GM23338 (cell line): ENCODE results near the gene TFAP2B. TPM values are rescaled to one million over a fixed set of nuclear protein-coding genes. Genes with fewer than 3 reads are reported as not detected.

Source experiments
- ATAC-seq: fragments of 200-7000 bp; cut with Tn5 transposase; 3 replicates; pipeline ENCODE4 v1.9.1; 2020
- DNase-seq: peaks from one replicate; pipeline ENCODE4 v3.0.0-alpha.2; 2015; ENCODE audit warnings: low spot score
- H2AFZ ChIP-seq: fragments of 200-600 bp; sonication (generic); 2 replicates; pipeline ENCODE4 v1.8.0; 2016; ENCODE audit warnings: antibody characterized with exemption, mild to moderate bottlenecking, moderate library complexity
- H3F3A ChIP-seq: fragments of 200-600 bp; sonication (generic); replicated peaks from 2 replicates; pipeline ENCODE4 v1.8.0; 2017; ENCODE audit warnings: antibody characterized with exemption, mixed run types, low read depth
- H3K27ac ChIP-seq: fragments of 200-600 bp; sonication (generic); 2 replicates; pipeline ENCODE4 v1.6.1; 2016; ENCODE audit warnings: low read depth
- H3K27me3 ChIP-seq: fragments of 200-600 bp; sonication (generic); 2 replicates; pipeline ENCODE4 v1.8.0; 2016; ENCODE audit warnings: mild to moderate bottlenecking, mixed run types, moderate library complexity; ENCODE audit not compliant: insufficient read depth
- H3K36me3 ChIP-seq: fragments of 200-600 bp; sonication (generic); 2 replicates; pipeline ENCODE4 v1.8.0; 2016; ENCODE audit warnings: mild to moderate bottlenecking; ENCODE audit not compliant: insufficient read depth
- H3K4me1 ChIP-seq: fragments of 200-600 bp; sonication (generic); 2 replicates; pipeline ENCODE4 v1.8.0; 2016; ENCODE audit warnings: mild to moderate bottlenecking, moderate library complexity; ENCODE audit not compliant: insufficient read depth
- H3K4me2 ChIP-seq: fragments of 200-600 bp; sonication (generic); 2 replicates; pipeline ENCODE4 v1.7.1; 2017; ENCODE audit warnings: mixed run types
- H3K4me3 ChIP-seq: fragments of 200-600 bp; sonication (generic); 2 replicates; pipeline ENCODE4 v1.6.1; 2016; ENCODE audit warnings: mixed run types
- H3K79me2 ChIP-seq: fragments of 200-600 bp; sonication (generic); replicated peaks from 2 replicates; pipeline ENCODE4 v1.8.0; 2017; ENCODE audit warnings: mild to moderate bottlenecking; ENCODE audit not compliant: insufficient read depth
- H3K9me2 ChIP-seq: fragments of 200-600 bp; sonication (generic); 2 replicates; pipeline ENCODE4 v1.8.0; 2017; ENCODE audit not compliant: insufficient read depth
- H4K20me1 ChIP-seq: fragments of 200-600 bp; sonication (generic); replicated peaks from 2 replicates; pipeline ENCODE4 v1.8.0; 2017; ENCODE audit warnings: mild to moderate bottlenecking; ENCODE audit not compliant: insufficient read depth
- H3K27ac Mint-ChIP-seq: 2 replicates; pipeline ENCODE4 v1.8.0; 2020; ENCODE audit warnings: inconsistent platforms, mild to moderate bottlenecking, moderate library complexity, mixed read lengths
- H3K27me3 Mint-ChIP-seq: 3 replicates; pipeline ENCODE4 v1.8.0; 2022; ENCODE audit warnings: low read depth, mild to moderate bottlenecking, moderate library complexity, mixed read lengths, inconsistent platforms; ENCODE audit not compliant: insufficient read depth, poor library complexity
- H3K36me3 Mint-ChIP-seq: 3 replicates; pipeline ENCODE4 v1.8.0; 2021; ENCODE audit warnings: low read depth, mild to moderate bottlenecking, inconsistent platforms, moderate library complexity, mixed read lengths
- H3K4me1 Mint-ChIP-seq: 3 replicates; pipeline ENCODE4 v1.8.0; 2020; ENCODE audit warnings: mild to moderate bottlenecking, inconsistent platforms, mixed read lengths
- H3K4me3 Mint-ChIP-seq: 3 replicates; pipeline ENCODE4 v1.8.0; 2021; ENCODE audit warnings: moderate library complexity, mild to moderate bottlenecking, inconsistent platforms, mixed read lengths
- H3K9me3 Mint-ChIP-seq: 3 replicates; pipeline ENCODE4 v1.8.0; 2020; ENCODE audit warnings: moderate library complexity, mild to moderate bottlenecking, inconsistent platforms, mixed read lengths
- CTCF ChIP-seq, 2 experiments: fragments of 200-600 bp in 1 of 2; sonication (generic) in 1 of 2; conservative IDR thresholded peaks; 2 replicates each; pipeline versions ENCODE4 v1.5.1 to v1.6.1; 2016 to 2017; ENCODE audit warnings: antibody characterized with exemption in 2 of 2, low read depth in 2 of 2, mild to moderate bottlenecking in 2 of 2, moderate library complexity in 1 of 2
- EZH2 ChIP-seq: fragments of 200-600 bp; sonication (generic); IDR thresholded peaks from one replicate; pipeline ENCODE4 v1.8.0; 2017; ENCODE audit warnings: antibody characterized with exemption, mild to moderate bottlenecking, low read depth; ENCODE audit not compliant: unreplicated experiment
- EZH2phosphoT487 ChIP-seq: fragments of 200-600 bp; sonication (generic); IDR thresholded peaks from one replicate; pipeline ENCODE4 v1.8.1; 2018; ENCODE audit warnings: antibody characterized with exemption; ENCODE audit not compliant: unreplicated experiment
- ZNF462 ChIP-seq: fragments of 250-450 bp; sonication (Bioruptor Pico); IDR thresholded peaks from 2 replicates; pipeline ENCODE4 v1.5.0; 2020; ENCODE audit warnings: mild to moderate bottlenecking, moderate library complexity
- polyA plus RNA-seq: library from polyadenylated mRNA; unstranded; fragments of >200 nt; fragmentation: Nextera tagmentation; extraction: Ambion mirVana; gene quantifications from 2 replicates; pipeline ENCODE4 v1.2.1, GENCODE V29; 2016
- total RNA-seq: library from RNA; depleted of rRNA; stranded (reverse); fragments of >200 nt; shearing (Covaris generic); gene quantifications from 2 replicates; pipeline ENCODE4 v1.2.3, GENCODE V29; 2014

TFAP2B gene
- total and polyA plus RNA-seq, 2 experiments from 2014 or later, result not detected

GRCh38 chr6:50816947-50817645 lies 1.6 kb upstream of the TFAP2B start:
- TF ChIP-seq ZNF462 (CRISPR knock-in tag) (no peak), EZH2 (peak; percentile 64), EZH2phosphoT487 (peak; percentile 56)
- Mint-ChIP-seq H3K9me3 (peaks cover 4% of the 10 kb centered on the region; the same call in 1 of the 3 replicates), H3K4me3 (peak overlapping the region; percentile 32; the same call in 1 of the 3 replicates), H3K4me1 (peaks cover 31% of the 10 kb centered on the region), H3K36me3 (no peaks in the 10 kb centered on the region; the same call in 2 of the 3 replicates), H3K27me3 (peaks cover 72% of the 10 kb centered on the region), H3K27ac (no peak overlapping the region)
- no peaks in the 10 kb centered on the region for H3K36me3 ChIP-seq
- no peak overlapping the region for H2AFZ ChIP-seq
- peaks cover 37% of the 10 kb centered on the region for H3K4me1 ChIP-seq
- peaks cover 8% of the 10 kb centered on the region; the same call in 1 of the 2 replicates for H3F3A ChIP-seq
- ATAC-seq, result no peak
- peak overlapping the region; percentile 36; the same call in 1 of the 2 replicates for H3K4me2 ChIP-seq
- no peak overlapping the region for H3K27ac ChIP-seq
- H3K9me2 ChIP-seq, result no peaks in the 10 kb centered on the region
- peaks cover 14% of the 10 kb centered on the region for H4K20me1 ChIP-seq
- no peak for DNase-seq
- H3K4me3 ChIP-seq, result peak overlapping the region; percentile 6; the same call in 1 of the 2 replicates
- no peaks in the 10 kb centered on the region for H3K79me2 ChIP-seq
- peaks cover 84% of the 10 kb centered on the region for H3K27me3 ChIP-seq

GRCh38 chr6:50817646-50817950 lies 1.1 kb upstream of the TFAP2B start:
- peaks cover 89% of the 10 kb centered on the region for H3K27me3 ChIP-seq
- no peak for DNase-seq
- H3K27me3 Mint-ChIP-seq, result peaks cover 77% of the 10 kb centered on the region

More at GRCh38 chr6:50817646-50817950, 1.1 kb upstream of the TFAP2B start:
- Mint-ChIP-seq H3K9me3 (peaks cover 6% of the 10 kb centered on the region; the same call in 1 of the 3 replicates), H3K4me3 (peak overlapping the region; percentile 32; the same call in 1 of the 3 replicates), H3K27ac (no peak overlapping the region), H3K36me3 (no peaks in the 10 kb centered on the region; the same call in 2 of the 3 replicates), H3K4me1 (peaks cover 36% of the 10 kb centered on the region)
- no peak for TF ChIP-seq CTCF (conservative IDR thresholded peaks at IDR 0.05; ENCODE audit: low read depth in 2 of 2)
- Histone ChIP-seq H3K4me3 (no peak overlapping the region), H2AFZ (no peak overlapping the region), H3K9me2 (no peaks in the 10 kb centered on the region), H3K36me3 (no peaks in the 10 kb centered on the region), H3K4me1 (peaks cover 42% of the 10 kb centered on the region), H3K79me2 (no peaks in the 10 kb centered on the region), H3F3A (peaks cover 8% of the 10 kb centered on the region; the same call in 1 of the 2 replicates), H3K4me2 (peak overlapping the region; percentile 36; the same call in 1 of the 2 replicates), H3K27ac (no peak overlapping the region), H4K20me1 (peaks cover 14% of the 10 kb centered on the region)
- ATAC-seq, result no peak
